ENCODE results near the gene STX16. TPM values are rescaled to one million over a fixed set of nuclear protein-coding genes. Genes with fewer than 3 reads are reported as not detected.
"Not testable (repeated sequence)": the region's sequence is repeated elsewhere in the genome, so short reads cannot be mapped to it uniquely, and the experiment has no call there.

The STX16 gene
- total and polyA plus RNA-seq, 2 donors, result 17.4 to 97.9 TPM

DNA sequence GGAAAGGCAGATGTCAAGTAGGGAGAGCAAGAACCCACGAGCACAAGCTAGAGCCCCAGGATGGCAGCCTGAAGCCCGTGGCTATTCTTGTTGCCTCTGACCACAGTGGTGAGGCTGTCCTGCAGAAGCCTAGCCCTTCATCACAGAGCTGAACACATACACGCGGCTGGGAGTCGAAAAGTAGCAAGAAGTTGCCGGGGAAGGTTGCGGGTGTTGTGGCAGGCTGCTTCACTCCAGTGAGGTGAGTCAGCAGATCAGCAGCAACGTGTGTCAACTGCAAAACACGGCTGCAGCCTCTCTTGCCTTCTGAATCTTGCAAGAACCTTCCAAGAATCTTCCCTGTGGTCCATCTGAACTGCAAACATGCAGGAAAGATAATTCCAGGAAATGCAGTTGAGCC lies 10.6 kb upstream of the STX16 start:
- no peaks in the 10 kb centered on the region for H3K4me1 ChIP-seq (ENCODE audit: control insufficient read depth in 2 of 2, insufficient read depth in 2 of 2, low read length in 2 of 2)
- WGBS, result 75% methylated on average over 9 of the region's 9 CpGs
- no peak for DNase-seq (ENCODE audit: low read depth in 6 of 9, low spot score in 9 of 9)

DNA sequence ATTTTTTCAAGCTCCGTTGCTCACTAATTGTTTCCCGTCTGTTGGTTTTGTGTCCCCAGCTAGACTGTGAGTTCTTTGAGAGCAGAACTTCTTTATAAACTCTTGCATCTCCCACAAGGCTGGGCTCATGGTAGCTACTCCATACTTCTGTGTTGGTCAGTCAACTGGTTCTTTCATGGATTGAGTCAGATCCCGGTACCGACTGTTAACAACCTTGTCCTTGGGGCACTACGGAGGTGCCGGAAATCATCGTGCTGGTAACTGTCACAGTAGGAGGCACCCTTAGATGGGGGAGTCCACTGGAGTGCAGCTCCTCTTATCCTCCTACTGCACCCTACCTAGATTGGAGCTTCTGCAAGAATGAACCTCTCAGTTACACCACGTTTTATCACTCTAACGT lies 8.6 kb upstream of the STX16 start:
- H3K4me1 ChIP-seq (ENCODE audit: control insufficient read depth in 2 of 2, insufficient read depth in 2 of 2, low read length in 2 of 2), result no peaks in the 10 kb centered on the region
- no peak overlapping the region for H3K27ac ChIP-seq (ENCODE audit: low read depth in 1 of 2, low read length in 1 of 2)
- H3K9me3 ChIP-seq (ENCODE audit: control insufficient read depth in 2 of 2, insufficient read depth in 1 of 2, low read length in 1 of 2), result no peaks in the 10 kb centered on the region
- 94% methylated on average over 9 of the region's 9 CpGs for WGBS
- no peaks in the 10 kb centered on the region for H3K36me3 ChIP-seq (ENCODE audit: control insufficient read depth in 2 of 2, insufficient read depth in 2 of 2, low read length in 1 of 2)
- peaks cover 0 to 25% of the 10 kb centered on the region in 2 donors for H3K27me3 ChIP-seq (ENCODE audit: control insufficient read depth in 2 of 2, insufficient read depth in 1 of 2, low read length in 1 of 2)
- DNase-seq (ENCODE audit: low read depth in 6 of 9, low spot score in 9 of 9), result no peak
- no peak overlapping the region for H3K4me3 ChIP-seq (ENCODE audit: low read length in 2 of 2)

More for the DNA sequence above, 10.6 kb upstream of the STX16 start:
- H3K27me3 ChIP-seq (ENCODE audit: control insufficient read depth in 2 of 2, insufficient read depth in 1 of 2, low read length in 1 of 2), result peaks cover 0 to 17% of the 10 kb centered on the region in 2 donors
- H3K27ac ChIP-seq (ENCODE audit: low read depth in 1 of 2, low read length in 1 of 2), result no peak overlapping the region
- H3K36me3 ChIP-seq (ENCODE audit: control insufficient read depth in 2 of 2, insufficient read depth in 2 of 2, low read length in 1 of 2), result no peaks in the 10 kb centered on the region
- no peak overlapping the region for H3K4me3 ChIP-seq (ENCODE audit: low read length in 2 of 2)
- H3K9me3 ChIP-seq (ENCODE audit: control insufficient read depth in 2 of 2, insufficient read depth in 1 of 2, low read length in 1 of 2), result no peaks in the 10 kb centered on the region

DNA sequence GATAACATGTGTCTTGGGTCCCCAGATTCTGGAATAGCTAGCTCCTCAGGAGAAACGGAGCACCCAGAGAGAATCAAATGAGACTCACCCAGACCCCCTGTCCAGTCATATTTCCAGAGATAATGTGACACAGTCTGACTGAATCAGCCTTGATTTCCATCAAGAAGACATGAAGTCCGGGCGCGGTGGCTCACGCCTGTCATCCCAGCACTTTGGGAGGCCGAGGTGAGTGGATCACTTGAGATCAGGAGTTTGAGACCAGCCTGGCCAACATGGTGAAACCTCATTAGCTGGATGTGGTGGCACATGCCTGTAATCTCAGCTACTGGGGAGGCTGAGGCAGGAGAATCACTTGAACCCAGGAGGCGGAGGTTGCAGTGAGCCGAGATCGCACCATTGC lies 8.2 kb upstream of the STX16 start:
- not testable (repeated sequence) for H3K4me3 ChIP-seq (ENCODE audit: low read length in 2 of 2); H3K27ac ChIP-seq (ENCODE audit: low read depth in 1 of 2, low read length in 1 of 2); H3K9me3 ChIP-seq (ENCODE audit: control insufficient read depth in 2 of 2, insufficient read depth in 1 of 2, low read length in 1 of 2); H3K4me1 ChIP-seq (ENCODE audit: control insufficient read depth in 2 of 2, insufficient read depth in 2 of 2, low read length in 2 of 2); DNase-seq (ENCODE audit: low read depth in 6 of 9, low spot score in 9 of 9); H3K36me3 ChIP-seq (ENCODE audit: control insufficient read depth in 2 of 2, insufficient read depth in 2 of 2, low read length in 1 of 2)
- 97% methylated on average over 9 of the region's 9 CpGs for WGBS
- H3K27me3 ChIP-seq (ENCODE audit: control insufficient read depth in 2 of 2, insufficient read depth in 1 of 2, low read length in 1 of 2), result peaks cover 0 to 23% of the 10 kb centered on the region in 2 donors

DNA sequence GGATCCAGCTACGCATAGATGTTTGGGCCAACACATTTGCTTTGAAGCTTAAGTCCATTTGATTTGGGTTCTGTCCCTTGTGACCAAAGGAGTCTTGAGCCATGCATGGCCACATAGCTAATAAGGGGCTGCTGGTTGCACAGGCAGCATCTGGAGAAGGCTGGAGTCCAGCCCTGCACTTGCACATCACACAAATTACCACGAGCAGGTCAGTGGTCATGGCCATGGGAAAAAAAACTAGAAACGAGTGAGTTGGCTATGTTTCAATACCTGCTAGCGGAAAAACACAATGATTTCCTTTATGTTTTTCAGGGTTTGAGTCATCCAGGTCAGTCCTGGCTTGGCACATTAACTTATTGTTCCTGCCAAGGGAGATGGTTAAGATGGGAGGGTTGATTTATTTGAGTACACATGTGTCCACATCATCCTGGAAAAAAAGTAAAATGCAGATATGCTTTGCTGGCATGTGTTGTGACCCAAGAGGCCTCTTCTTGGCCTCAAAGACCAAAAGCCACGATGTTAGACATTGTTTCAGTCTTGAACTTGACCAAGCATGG lies 5.6 kb upstream of the STX16 start:
- H3K9me3 ChIP-seq (ENCODE audit: control insufficient read depth in 2 of 2, insufficient read depth in 1 of 2, low read length in 1 of 2), result no peaks in the 10 kb centered on the region
- H3K4me3 ChIP-seq (ENCODE audit: low read length in 2 of 2), result no peak overlapping the region
- H3K27ac ChIP-seq (ENCODE audit: low read depth in 1 of 2, low read length in 1 of 2), result no peak overlapping the region
- DNase-seq (ENCODE audit: low read depth in 6 of 9, low spot score in 9 of 9), result no peak
- peaks cover 0 to 30% of the 10 kb centered on the region in 2 donors for H3K27me3 ChIP-seq (ENCODE audit: control insufficient read depth in 2 of 2, insufficient read depth in 1 of 2, low read length in 1 of 2)
- 85% methylated on average over 5 of the region's 5 CpGs for WGBS
- H3K4me1 ChIP-seq (ENCODE audit: control insufficient read depth in 2 of 2, insufficient read depth in 2 of 2, low read length in 2 of 2), result peaks cover 0 to 9% of the 10 kb centered on the region in 2 donors
- no peaks in the 10 kb centered on the region for H3K36me3 ChIP-seq (ENCODE audit: control insufficient read depth in 2 of 2, insufficient read depth in 2 of 2, low read length in 1 of 2)

DNA sequence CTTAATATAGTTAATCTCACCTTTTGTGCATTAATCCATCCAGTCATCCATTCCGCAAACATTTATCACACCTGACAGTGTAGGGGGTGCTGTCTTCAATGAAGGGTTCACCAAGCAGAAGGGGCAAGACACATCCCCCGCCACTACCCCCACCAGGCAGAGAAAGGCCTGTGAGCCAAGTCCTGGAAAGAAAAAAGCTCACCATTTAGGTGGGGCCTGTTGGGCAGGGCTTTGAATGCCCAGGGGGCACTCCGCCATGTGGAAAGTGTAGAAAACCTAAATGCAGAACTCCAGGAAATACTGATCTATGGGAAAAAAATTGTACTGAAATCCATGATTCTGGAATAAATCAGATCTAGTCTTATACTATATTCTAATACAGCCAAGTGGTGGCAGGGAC lies 4.8 kb upstream of the STX16 start:
- Histone ChIP-seq H3K4me1 (ENCODE audit: control insufficient read depth in 2 of 2, insufficient read depth in 2 of 2, low read length in 2 of 2) (peaks cover 0 to 9% of the 10 kb centered on the region in 2 donors), H3K27me3 (ENCODE audit: control insufficient read depth in 2 of 2, insufficient read depth in 1 of 2, low read length in 1 of 2) (peaks cover 0 to 27% of the 10 kb centered on the region in 2 donors), H3K36me3 (ENCODE audit: control insufficient read depth in 2 of 2, insufficient read depth in 2 of 2, low read length in 1 of 2) (no peaks in the 10 kb centered on the region), H3K9me3 (ENCODE audit: control insufficient read depth in 2 of 2, insufficient read depth in 1 of 2, low read length in 1 of 2) (peaks cover 0 to 5% of the 10 kb centered on the region in 2 donors), H3K27ac (ENCODE audit: low read depth in 1 of 2, low read length in 1 of 2) (no peak overlapping the region), H3K4me3 (ENCODE audit: low read length in 2 of 2) (no peak overlapping the region)
- 98% methylated on average over 3 of the region's 3 CpGs for WGBS
- DNase-seq (ENCODE audit: low read depth in 6 of 9, low spot score in 9 of 9), result no peak

DNA sequence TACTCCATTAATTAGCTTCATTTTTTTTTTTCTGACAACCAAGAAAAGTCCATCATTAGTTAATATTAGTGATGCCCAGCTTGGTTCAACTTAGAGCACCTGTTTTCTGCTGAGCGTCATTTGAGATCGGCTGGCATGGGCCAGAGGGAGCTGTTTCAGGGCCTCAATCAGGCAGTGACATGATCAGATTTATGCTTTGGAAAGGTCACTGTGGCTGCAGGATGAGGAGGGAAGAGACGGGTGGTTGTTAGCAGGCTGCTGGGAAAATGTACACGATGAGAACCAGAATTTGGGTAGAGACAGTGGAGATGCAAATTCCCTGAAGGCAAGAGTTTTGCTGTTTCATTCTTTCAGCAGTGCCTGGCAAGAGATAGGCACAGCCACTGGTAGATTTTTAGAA lies 4.4 kb upstream of the STX16 start:
- H3K9me3 ChIP-seq (ENCODE audit: control insufficient read depth in 2 of 2, insufficient read depth in 1 of 2, low read length in 1 of 2), result peaks cover 0 to 6% of the 10 kb centered on the region in 2 donors

DNA sequence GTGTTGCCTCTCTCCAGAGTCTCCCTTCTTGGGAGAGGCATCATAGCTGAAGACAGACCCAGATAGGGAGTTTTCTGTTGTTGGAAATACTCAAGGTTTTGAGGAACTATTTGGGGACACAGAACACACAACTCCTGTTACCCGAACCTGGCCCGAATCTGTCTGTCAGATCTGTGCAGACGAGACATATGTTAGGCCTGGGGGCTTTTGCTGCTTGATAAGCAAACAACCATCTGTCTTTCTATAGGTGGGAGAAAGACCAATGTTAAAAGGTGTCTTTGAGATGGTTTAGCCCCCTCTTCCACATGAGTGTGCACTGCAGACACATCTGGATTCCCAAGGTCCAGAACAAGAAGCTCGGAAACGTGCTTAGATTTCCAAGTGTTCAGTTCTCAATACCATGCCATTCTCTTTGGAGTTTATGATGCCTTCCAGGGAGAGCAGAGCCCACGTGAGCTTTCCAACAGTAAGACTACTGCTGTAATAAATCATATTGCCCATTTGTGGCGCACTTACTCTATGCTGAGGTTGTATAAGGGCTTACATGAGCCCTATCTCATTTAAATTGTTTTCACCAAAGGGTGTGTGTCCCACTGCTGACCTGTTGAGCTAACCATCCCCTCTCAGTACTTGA lies 3.8 kb upstream of the STX16 start:
- H3K27ac ChIP-seq (ENCODE audit: low read depth in 1 of 2, low read length in 1 of 2), result no peak overlapping the region
- 87% methylated on average over 7 of the region's 7 CpGs for WGBS

More for the DNA sequence above, 4.4 kb upstream of the STX16 start:
- Histone ChIP-seq H3K36me3 (ENCODE audit: control insufficient read depth in 2 of 2, insufficient read depth in 2 of 2, low read length in 1 of 2) (no peaks in the 10 kb centered on the region), H3K27me3 (ENCODE audit: control insufficient read depth in 2 of 2, insufficient read depth in 1 of 2, low read length in 1 of 2) (peaks cover 0 to 27% of the 10 kb centered on the region in 2 donors), H3K27ac (ENCODE audit: low read depth in 1 of 2, low read length in 1 of 2) (no peak overlapping the region), H3K4me3 (ENCODE audit: low read length in 2 of 2) (no peak overlapping the region), H3K4me1 (ENCODE audit: control insufficient read depth in 2 of 2, insufficient read depth in 2 of 2, low read length in 2 of 2) (peaks cover 0 to 9% of the 10 kb centered on the region in 2 donors)
- no peak for DNase-seq (ENCODE audit: low read depth in 6 of 9, low spot score in 9 of 9)
- 93% methylated on average over 4 of the region's 4 CpGs for WGBS

DNA sequence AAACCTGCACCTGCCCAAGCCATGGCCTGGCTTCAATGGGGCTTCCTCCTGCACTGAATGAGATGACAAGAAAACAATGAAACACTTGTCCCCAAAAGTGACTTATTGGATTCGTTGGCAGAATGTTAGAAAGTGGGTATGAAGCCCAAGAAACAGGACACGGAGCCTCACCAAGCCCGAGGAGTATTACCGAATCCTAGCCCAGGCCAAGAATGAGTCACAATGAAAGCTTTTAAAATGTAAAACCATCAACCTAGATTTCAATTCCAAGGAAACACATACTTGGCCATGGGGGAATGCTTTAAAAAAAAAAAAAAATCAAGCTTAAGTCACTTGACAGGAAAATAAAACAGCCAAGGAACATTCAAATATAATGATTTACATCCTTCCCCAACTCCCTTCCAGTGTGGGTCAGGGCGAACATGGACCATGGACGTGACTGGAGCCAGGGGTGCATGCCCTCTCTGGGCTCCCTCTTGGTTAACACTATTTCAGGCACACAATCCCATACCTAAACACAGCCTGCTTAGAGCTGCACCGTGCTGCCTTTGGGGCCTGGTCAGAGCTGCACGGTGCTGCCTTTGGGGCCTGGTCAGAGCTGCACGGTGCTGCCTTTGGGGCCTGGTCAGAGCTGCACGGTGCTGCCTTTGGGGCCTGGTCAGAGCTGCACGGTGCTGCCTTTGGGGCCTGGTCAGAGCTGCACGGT lies 3.1 kb upstream of the STX16 start:
- DNase-seq (ENCODE audit: low read depth in 6 of 9, low spot score in 9 of 9), result no peak
- no peak overlapping the region for H3K4me3 ChIP-seq (ENCODE audit: low read length in 2 of 2)
- H3K4me1 ChIP-seq (ENCODE audit: control insufficient read depth in 2 of 2, insufficient read depth in 2 of 2, low read length in 2 of 2), result peaks cover 1 to 9% of the 10 kb centered on the region in 2 donors
- 96% methylated on average over 10 of the region's 12 CpGs for WGBS
- no peak overlapping the region for H3K27ac ChIP-seq (ENCODE audit: low read depth in 1 of 2, low read length in 1 of 2)
- H3K36me3 ChIP-seq (ENCODE audit: control insufficient read depth in 2 of 2, insufficient read depth in 2 of 2, low read length in 1 of 2), result no peaks in the 10 kb centered on the region
- peaks cover 0 to 27% of the 10 kb centered on the region in 2 donors for H3K27me3 ChIP-seq (ENCODE audit: control insufficient read depth in 2 of 2, insufficient read depth in 1 of 2, low read length in 1 of 2)
- H3K9me3 ChIP-seq (ENCODE audit: control insufficient read depth in 2 of 2, insufficient read depth in 1 of 2, low read length in 1 of 2), result peaks cover 0 to 6% of the 10 kb centered on the region in 2 donors

More for the DNA sequence above, 3.8 kb upstream of the STX16 start:
- Histone ChIP-seq H3K27me3 (ENCODE audit: control insufficient read depth in 2 of 2, insufficient read depth in 1 of 2, low read length in 1 of 2) (peaks cover 0 to 27% of the 10 kb centered on the region in 2 donors), H3K4me3 (ENCODE audit: low read length in 2 of 2) (no peak overlapping the region), H3K36me3 (ENCODE audit: control insufficient read depth in 2 of 2, insufficient read depth in 2 of 2, low read length in 1 of 2) (no peaks in the 10 kb centered on the region), H3K9me3 (ENCODE audit: control insufficient read depth in 2 of 2, insufficient read depth in 1 of 2, low read length in 1 of 2) (peaks cover 0 to 6% of the 10 kb centered on the region in 2 donors), H3K4me1 (ENCODE audit: control insufficient read depth in 2 of 2, insufficient read depth in 2 of 2, low read length in 2 of 2) (peaks cover 0 to 9% of the 10 kb centered on the region in 2 donors)
- DNase-seq (ENCODE audit: low read depth in 6 of 9, low spot score in 9 of 9), result peak in 1 of 9 donors; percentile 28

DNA sequence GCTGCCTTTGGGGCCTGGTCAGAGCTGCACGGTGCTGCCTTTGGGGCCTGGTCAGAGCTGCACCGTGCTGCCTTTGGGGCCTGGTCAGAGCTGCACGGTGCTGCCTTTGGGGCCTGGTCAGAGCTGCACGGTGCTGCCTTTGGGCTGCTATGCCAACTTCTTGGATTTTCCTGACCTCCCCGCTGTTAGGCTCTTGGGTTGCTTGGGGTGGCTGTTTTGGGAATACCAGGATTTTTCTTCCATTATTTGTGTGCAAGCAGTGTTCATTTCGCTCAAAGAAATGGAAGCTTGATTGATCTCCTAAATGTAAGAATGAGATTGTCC lies 2.6 kb upstream of the STX16 start:
- DNase-seq (ENCODE audit: low read depth in 6 of 9, low spot score in 9 of 9); H3K36me3 ChIP-seq (ENCODE audit: control insufficient read depth in 2 of 2, insufficient read depth in 2 of 2, low read length in 1 of 2); H3K4me3 ChIP-seq (ENCODE audit: low read length in 2 of 2); H3K9me3 ChIP-seq (ENCODE audit: control insufficient read depth in 2 of 2, insufficient read depth in 1 of 2, low read length in 1 of 2); H3K27ac ChIP-seq (ENCODE audit: low read depth in 1 of 2, low read length in 1 of 2); H3K4me1 ChIP-seq (ENCODE audit: control insufficient read depth in 2 of 2, insufficient read depth in 2 of 2, low read length in 2 of 2): not testable (repeated sequence)
- 97% methylated on average over 6 of the region's 6 CpGs for WGBS
- peaks cover 0 to 27% of the 10 kb centered on the region in 2 donors for H3K27me3 ChIP-seq (ENCODE audit: control insufficient read depth in 2 of 2, insufficient read depth in 1 of 2, low read length in 1 of 2)
